Mesothelial cell of epicardium (in vitro differentiated cells): ENCODE results near the gene TMX2. TPM values are rescaled to one million over a fixed set of nuclear protein-coding genes. Genes with fewer than 3 reads are reported as not detected.

Experiments
- DNase-seq, 2 experiments: peaks; one replicate each; pipeline ENCODE4 v3.0.0; 2021; ENCODE audit warnings: low spot score in 2 of 2; ENCODE audit not compliant: unreplicated experiment in 2 of 2
- H3K27ac Mint-ChIP-seq: 2 replicates; pipeline ENCODE4 v1.8.0; 2021; ENCODE audit warnings: mixed read lengths
- H3K27me3 Mint-ChIP-seq: 2 replicates; pipeline ENCODE4 v1.8.0; 2021; ENCODE audit warnings: low read depth, mixed read lengths
- H3K36me3 Mint-ChIP-seq: 2 replicates; pipeline ENCODE4 v1.8.0; 2021; ENCODE audit warnings: mixed read lengths
- H3K4me1 Mint-ChIP-seq: 2 replicates; pipeline ENCODE4 v1.8.0; 2021; ENCODE audit warnings: mixed read lengths
- H3K4me3 Mint-ChIP-seq: 2 replicates; pipeline ENCODE4 v1.8.0; 2021; ENCODE audit warnings: mild to moderate bottlenecking, moderate library complexity, mixed read lengths
- H3K9me3 Mint-ChIP-seq: 2 replicates; pipeline ENCODE4 v1.8.0; 2021; ENCODE audit warnings: mixed read lengths
- total RNA-seq: library from RNA; stranded (reverse); gene quantifications from 3 replicates; pipeline ENCODE4 v1.2.1, GENCODE V29; 2021
- TF ChIP-seq, protein P1 (sequence below): fragments of 200-600 bp; sonication (generic); IDR thresholded peaks from one replicate; pipeline ENCODE4 v1.5.0; 2021; ENCODE audit warnings: antibody characterized with exemption; ENCODE audit not compliant: unreplicated experiment

The TMX2 gene
- total RNA-seq, 1 donor from 2014 or later = 62.8 TPM

GRCh38 chr11:57776031-57776521 is 63.7 kb downstream of the TMX2 start:
- no peak for DNase-seq
- peaks cover 3% of the 10 kb centered on the region for H3K36me3 Mint-ChIP-seq
- peaks cover 2% of the 10 kb centered on the region for H3K9me3 Mint-ChIP-seq
- H3K27me3 Mint-ChIP-seq = no peaks in the 10 kb centered on the region
- TF ChIP-seq, protein P1, sequence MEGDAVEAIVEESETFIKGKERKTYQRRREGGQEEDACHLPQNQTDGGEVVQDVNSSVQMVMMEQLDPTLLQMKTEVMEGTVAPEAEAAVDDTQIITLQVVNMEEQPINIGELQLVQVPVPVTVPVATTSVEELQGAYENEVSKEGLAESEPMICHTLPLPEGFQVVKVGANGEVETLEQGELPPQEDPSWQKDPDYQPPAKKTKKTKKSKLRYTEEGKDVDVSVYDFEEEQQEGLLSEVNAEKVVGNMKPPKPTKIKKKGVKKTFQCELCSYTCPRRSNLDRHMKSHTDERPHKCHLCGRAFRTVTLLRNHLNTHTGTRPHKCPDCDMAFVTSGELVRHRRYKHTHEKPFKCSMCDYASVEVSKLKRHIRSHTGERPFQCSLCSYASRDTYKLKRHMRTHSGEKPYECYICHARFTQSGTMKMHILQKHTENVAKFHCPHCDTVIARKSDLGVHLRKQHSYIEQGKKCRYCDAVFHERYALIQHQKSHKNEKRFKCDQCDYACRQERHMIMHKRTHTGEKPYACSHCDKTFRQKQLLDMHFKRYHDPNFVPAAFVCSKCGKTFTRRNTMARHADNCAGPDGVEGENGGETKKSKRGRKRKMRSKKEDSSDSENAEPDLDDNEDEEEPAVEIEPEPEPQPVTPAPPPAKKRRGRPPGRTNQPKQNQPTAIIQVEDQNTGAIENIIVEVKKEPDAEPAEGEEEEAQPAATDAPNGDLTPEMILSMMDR = no peak
- no peak overlapping the region for H3K4me3 Mint-ChIP-seq
- H3K27ac Mint-ChIP-seq = peak overlapping the region; percentile 99
- H3K4me1 Mint-ChIP-seq = peaks cover 83% of the 10 kb centered on the region

DNA sequence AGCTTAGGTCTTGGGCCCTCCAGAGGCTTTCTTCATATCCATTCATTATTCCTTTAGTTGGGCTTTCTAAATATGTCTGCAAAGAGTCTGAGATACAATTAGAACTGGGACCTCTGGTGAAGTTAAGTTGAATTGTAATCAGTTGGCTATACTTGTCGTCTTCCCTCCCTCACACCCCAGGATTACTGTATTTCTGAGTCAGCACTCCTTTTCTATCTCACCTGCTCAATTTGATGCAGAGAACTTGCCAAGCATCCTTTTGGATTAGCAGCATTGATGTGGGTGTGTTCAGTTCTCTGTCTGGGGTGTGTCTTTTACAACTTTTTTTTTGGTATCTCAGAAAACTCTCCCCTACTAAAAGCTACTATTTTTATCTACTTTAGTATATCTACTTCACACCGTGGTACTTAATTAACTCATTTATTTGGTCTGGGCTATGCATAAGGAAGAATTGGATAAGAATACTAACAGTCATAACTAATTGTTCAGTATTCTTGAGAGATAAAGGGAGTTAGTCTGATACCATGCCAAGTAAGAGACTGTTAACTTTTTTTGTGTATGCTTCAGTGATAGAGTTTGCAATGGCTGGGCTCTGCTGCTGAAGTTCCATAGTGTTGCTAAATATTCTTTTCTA is 64.3 kb downstream of the TMX2 start:
- H3K4me1 Mint-ChIP-seq = peaks cover 85% of the 10 kb centered on the region
- no peak for DNase-seq
- TF ChIP-seq, protein P1 = no peak
- H3K27ac Mint-ChIP-seq = peak overlapping the region; percentile 99
- H3K36me3 Mint-ChIP-seq = no peaks in the 10 kb centered on the region
- no peaks in the 10 kb centered on the region for H3K9me3 Mint-ChIP-seq
- no peak overlapping the region for H3K4me3 Mint-ChIP-seq
- H3K27me3 Mint-ChIP-seq = no peaks in the 10 kb centered on the region

GRCh38 chr11:57777969-57778317 is 65.5 kb downstream of the TMX2 start:
- DNase-seq = no peak
- Mint-ChIP-seq H3K9me3 (no peaks in the 10 kb centered on the region), H3K27me3 (no peaks in the 10 kb centered on the region), H3K4me3 (peak overlapping the region; percentile 47), H3K4me1 (peaks cover 88% of the 10 kb centered on the region), H3K36me3 (no peaks in the 10 kb centered on the region), H3K27ac (peak overlapping the region; percentile 99)
- TF ChIP-seq, protein P1 = no peak

DNA sequence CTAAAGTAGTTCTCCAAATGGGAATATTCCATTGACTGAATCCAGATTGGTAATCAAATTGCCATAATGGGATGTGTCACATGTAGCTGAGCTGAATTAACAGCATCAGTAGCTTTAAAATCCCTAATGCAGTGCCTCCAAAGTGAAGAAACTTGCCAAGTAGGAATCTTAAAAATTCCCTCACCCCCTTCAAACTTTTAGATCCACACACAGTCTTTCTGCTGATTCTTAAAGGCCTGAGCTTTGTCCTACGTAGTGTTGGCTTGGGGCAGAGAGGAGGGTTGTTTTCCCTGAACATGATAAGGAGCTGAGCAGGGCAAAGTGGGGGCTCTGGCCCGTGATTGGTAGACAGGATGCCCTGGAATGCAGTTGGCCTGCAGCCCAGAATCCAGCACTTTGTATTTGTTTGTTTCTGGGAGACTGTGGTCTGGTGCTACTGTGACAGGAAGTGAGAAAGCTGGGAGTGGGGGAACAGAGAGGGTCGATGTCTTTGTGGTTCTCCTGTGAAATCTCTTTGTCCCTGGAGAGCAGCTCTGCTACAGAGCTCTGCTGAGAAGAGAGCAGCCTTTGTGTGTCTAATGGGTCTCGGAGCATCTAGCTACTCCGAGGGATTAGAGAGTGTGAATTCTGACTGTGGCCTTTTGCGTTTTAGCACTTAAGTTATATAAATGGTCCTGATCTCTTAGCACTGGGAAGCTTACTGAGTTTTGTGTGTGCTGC is 66.1 kb downstream of the TMX2 start:
- TF ChIP-seq, protein P1 = no peak
- Mint-ChIP-seq H3K36me3 (no peaks in the 10 kb centered on the region), H3K9me3 (no peaks in the 10 kb centered on the region), H3K4me3 (peak overlapping the region; percentile 47), H3K4me1 (peaks cover 86% of the 10 kb centered on the region), H3K27me3 (no peaks in the 10 kb centered on the region), H3K27ac (peak overlapping the region; percentile 99)
- peak; percentile 81 to 92 for DNase-seq

GRCh38 chr11:57779276-57779675 is 66.9 kb downstream of the TMX2 start:
- no peak for DNase-seq
- H3K4me3 Mint-ChIP-seq = peak overlapping the region; percentile 47
- H3K9me3 Mint-ChIP-seq = no peaks in the 10 kb centered on the region
- no peaks in the 10 kb centered on the region for H3K27me3 Mint-ChIP-seq
- TF ChIP-seq, protein P1 = no peak
- H3K36me3 Mint-ChIP-seq = no peaks in the 10 kb centered on the region
- H3K27ac Mint-ChIP-seq = peak overlapping the region; percentile 99
- peaks cover 84% of the 10 kb centered on the region for H3K4me1 Mint-ChIP-seq
